HL-60 (cell line): ENCODE measurements around the gene OR10A3.

Experiments
- DNase-seq, 2 experiments: peaks; one replicate each; pipeline ENCODE4 v3.0.0-alpha.2; 2010 to 2020; ENCODE audit warnings: low read depth in 1 of 2, low spot score in 1 of 2
- H3K27ac ChIP-seq: fragments of 250-450 bp; sonication (Bioruptor Pico); replicated peaks from 2 replicates; pipeline ENCODE4 v1.5.1; 2020; ENCODE audit warnings: mild to moderate bottlenecking, moderate library complexity
- H3K27me3 ChIP-seq: fragments of 250-450 bp; sonication (Bioruptor Pico); 2 replicates; pipeline ENCODE4 v1.5.1; 2021; ENCODE audit warnings: mild to moderate bottlenecking, moderate library complexity; ENCODE audit not compliant: insufficient read depth, poor library complexity, severe bottlenecking
- H3K4me3 ChIP-seq: replicated peaks from 2 replicates; pipeline ENCODE4 v1.5.1; 2011; ENCODE audit warnings: mild to moderate bottlenecking, control low read depth, low read length; ENCODE audit not compliant: insufficient read depth
- GABPA ChIP-seq: IDR thresholded peaks from 2 replicates; pipeline ENCODE4 v1.6.1; 2012; ENCODE audit warnings: low read depth
- POLR2AphosphoS5 ChIP-seq: IDR thresholded peaks from 2 replicates; pipeline ENCODE4 v1.6.1; 2012; ENCODE audit warnings: low read depth
- SPI1 ChIP-seq: IDR thresholded peaks from 2 replicates; pipeline ENCODE4 v1.6.1; 2012; ENCODE audit warnings: low read depth, mild to moderate bottlenecking, borderline replicate concordance
- TF ChIP-seq, protein P1 (sequence below): IDR thresholded peaks from 2 replicates; pipeline ENCODE4 v1.6.1; 2012; ENCODE audit warnings: low read depth; ENCODE audit not compliant: insufficient replicate concordance
- TF ChIP-seq, protein P2 (sequence below): IDR thresholded peaks from one replicate; pipeline ENCODE4 v1.5.1; 2011; ENCODE audit warnings: low read length, control low read depth, inconsistent platforms; ENCODE audit not compliant: insufficient read depth

Gene OR10A3

DNA sequence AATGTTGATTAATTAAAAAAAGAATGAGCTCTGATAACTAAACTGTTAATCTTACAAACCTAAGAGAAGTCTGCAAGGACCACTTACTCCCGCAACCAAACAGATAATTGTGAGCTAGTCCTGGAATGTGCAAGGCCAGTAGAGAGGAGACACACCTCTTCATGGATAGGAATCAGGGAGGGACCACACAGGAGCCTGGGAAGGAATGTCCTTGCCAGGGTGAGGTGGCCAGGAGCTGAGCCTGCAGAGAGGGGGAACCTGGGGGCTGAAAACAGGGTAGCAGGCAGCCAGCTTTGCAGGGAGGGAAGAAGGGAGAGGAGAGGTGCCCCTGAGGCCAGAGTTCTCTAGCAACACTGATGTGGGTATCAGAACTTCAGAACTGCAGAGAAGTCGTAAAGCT, 33.2 kb upstream of the OR10A3 start:
- Histone ChIP-seq H3K27ac (no peak overlapping the region), H3K27me3 (no peaks in the 10 kb centered on the region), H3K4me3 (no peak overlapping the region)
- no peak for DNase-seq
- TF ChIP-seq POLR2AphosphoS5, result no peak
- TF ChIP-seq, protein P1, sequence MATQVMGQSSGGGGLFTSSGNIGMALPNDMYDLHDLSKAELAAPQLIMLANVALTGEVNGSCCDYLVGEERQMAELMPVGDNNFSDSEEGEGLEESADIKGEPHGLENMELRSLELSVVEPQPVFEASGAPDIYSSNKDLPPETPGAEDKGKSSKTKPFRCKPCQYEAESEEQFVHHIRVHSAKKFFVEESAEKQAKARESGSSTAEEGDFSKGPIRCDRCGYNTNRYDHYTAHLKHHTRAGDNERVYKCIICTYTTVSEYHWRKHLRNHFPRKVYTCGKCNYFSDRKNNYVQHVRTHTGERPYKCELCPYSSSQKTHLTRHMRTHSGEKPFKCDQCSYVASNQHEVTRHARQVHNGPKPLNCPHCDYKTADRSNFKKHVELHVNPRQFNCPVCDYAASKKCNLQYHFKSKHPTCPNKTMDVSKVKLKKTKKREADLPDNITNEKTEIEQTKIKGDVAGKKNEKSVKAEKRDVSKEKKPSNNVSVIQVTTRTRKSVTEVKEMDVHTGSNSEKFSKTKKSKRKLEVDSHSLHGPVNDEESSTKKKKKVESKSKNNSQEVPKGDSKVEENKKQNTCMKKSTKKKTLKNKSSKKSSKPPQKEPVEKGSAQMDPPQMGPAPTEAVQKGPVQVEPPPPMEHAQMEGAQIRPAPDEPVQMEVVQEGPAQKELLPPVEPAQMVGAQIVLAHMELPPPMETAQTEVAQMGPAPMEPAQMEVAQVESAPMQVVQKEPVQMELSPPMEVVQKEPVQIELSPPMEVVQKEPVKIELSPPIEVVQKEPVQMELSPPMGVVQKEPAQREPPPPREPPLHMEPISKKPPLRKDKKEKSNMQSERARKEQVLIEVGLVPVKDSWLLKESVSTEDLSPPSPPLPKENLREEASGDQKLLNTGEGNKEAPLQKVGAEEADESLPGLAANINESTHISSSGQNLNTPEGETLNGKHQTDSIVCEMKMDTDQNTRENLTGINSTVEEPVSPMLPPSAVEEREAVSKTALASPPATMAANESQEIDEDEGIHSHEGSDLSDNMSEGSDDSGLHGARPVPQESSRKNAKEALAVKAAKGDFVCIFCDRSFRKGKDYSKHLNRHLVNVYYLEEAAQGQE, result no peak
- no peak for TF ChIP-seq SPI1

DNA sequence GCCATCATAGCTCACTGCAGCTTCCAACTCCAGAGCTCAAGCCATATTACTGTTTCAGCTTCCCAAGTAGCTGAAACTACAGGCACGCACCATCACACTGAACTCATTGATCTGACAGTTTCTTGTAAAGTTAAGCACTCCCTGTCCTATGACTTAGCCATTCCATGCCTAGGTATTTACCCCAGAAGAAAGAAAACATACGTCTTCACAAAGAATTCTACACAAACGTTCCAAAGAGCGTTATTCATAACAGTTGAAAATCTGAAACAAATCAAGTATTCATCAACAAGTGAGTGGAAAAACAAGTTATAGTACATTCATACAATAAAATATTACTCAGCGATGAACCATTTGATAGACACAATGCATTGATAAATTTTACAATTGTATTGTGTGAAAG, 31.5 kb upstream of the OR10A3 start:
- DNase-seq, result no peak
- H3K27ac ChIP-seq, result no peak overlapping the region
- no peak for TF ChIP-seq GABPA
- TF ChIP-seq, protein P2, sequence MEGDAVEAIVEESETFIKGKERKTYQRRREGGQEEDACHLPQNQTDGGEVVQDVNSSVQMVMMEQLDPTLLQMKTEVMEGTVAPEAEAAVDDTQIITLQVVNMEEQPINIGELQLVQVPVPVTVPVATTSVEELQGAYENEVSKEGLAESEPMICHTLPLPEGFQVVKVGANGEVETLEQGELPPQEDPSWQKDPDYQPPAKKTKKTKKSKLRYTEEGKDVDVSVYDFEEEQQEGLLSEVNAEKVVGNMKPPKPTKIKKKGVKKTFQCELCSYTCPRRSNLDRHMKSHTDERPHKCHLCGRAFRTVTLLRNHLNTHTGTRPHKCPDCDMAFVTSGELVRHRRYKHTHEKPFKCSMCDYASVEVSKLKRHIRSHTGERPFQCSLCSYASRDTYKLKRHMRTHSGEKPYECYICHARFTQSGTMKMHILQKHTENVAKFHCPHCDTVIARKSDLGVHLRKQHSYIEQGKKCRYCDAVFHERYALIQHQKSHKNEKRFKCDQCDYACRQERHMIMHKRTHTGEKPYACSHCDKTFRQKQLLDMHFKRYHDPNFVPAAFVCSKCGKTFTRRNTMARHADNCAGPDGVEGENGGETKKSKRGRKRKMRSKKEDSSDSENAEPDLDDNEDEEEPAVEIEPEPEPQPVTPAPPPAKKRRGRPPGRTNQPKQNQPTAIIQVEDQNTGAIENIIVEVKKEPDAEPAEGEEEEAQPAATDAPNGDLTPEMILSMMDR, result no peak
- TF ChIP-seq SPI1, result no peak
- TF ChIP-seq, protein P1, result no peak
- no peak for TF ChIP-seq POLR2AphosphoS5
- no peak overlapping the region for H3K4me3 ChIP-seq
- no peaks in the 10 kb centered on the region for H3K27me3 ChIP-seq

DNA sequence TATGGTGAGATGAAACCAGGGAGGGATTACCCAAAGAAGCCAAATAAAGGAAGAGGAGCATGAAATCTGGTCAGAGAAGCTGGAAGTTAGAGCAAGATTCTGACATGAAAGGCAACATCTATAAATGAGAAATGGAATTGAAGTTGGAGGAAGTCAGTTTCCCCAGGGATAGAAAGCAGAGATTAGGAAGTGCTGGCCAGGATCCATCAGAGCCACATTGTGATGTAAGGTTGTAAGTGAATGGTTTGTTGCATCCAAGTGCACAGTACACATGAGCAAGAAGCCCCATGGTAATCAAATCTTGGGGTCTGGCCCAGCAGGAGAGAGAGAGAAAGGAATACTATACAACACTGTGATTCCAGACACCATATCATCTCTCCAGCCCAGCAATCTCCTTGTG, 30.3 kb upstream of the OR10A3 start:
- no peak overlapping the region for H3K4me3 ChIP-seq
- H3K27ac ChIP-seq, result no peak overlapping the region
- no peak for TF ChIP-seq SPI1
- no peak for TF ChIP-seq POLR2AphosphoS5
- TF ChIP-seq, protein P2, result no peak
- TF ChIP-seq, protein P1, result no peak
- TF ChIP-seq GABPA, result no peak
- no peaks in the 10 kb centered on the region for H3K27me3 ChIP-seq
- no peak for DNase-seq
